Duodenal mucosa (tissue), 2 donors: ENCODE results near the gene ASTN2.
"Not testable (repeated sequence)": the region's sequence is repeated elsewhere in the genome, so short reads cannot be mapped to it uniquely, and the experiment has no call there.

Source experiments
- H3K27ac ChIP-seq: one replicate; pipeline ENCODE4 v1.7.0; 2013; ENCODE audit warnings: low read depth, low read length
- H3K27me3 ChIP-seq, 2 donors: one replicate each; pipeline ENCODE4 v1.7.0; 2013; ENCODE audit warnings: low read length in 2 of 2, control low read depth in 1 of 2; ENCODE audit not compliant: insufficient read depth in 2 of 2, control insufficient read depth in 1 of 2
- H3K36me3 ChIP-seq, 2 donors: one replicate each; pipeline ENCODE4 v1.7.0; 2013; ENCODE audit warnings: low read length in 2 of 2, control low read depth in 1 of 2; ENCODE audit not compliant: insufficient read depth in 2 of 2, control insufficient read depth in 1 of 2
- H3K4me1 ChIP-seq, 2 donors: one replicate each; pipeline ENCODE4 v1.7.0; 2013; ENCODE audit warnings: low read length in 2 of 2, control low read depth in 1 of 2; ENCODE audit not compliant: insufficient read depth in 2 of 2, control insufficient read depth in 1 of 2
- H3K4me3 ChIP-seq, 2 donors: one replicate each; pipeline ENCODE4 v1.7.0; 2013; ENCODE audit warnings: low read length in 2 of 2, low read depth in 1 of 2
- H3K9ac ChIP-seq, 2 donors: one replicate each; pipeline ENCODE4 v1.7.0; 2013; ENCODE audit warnings: low read length in 2 of 2, low read depth in 1 of 2
- H3K9me3 ChIP-seq, 2 donors: one replicate each; pipeline ENCODE4 v1.7.0; 2013; ENCODE audit warnings: low read length in 2 of 2, control low read depth in 1 of 2; ENCODE audit not compliant: control insufficient read depth in 1 of 2

The ASTN2 gene

DNA sequence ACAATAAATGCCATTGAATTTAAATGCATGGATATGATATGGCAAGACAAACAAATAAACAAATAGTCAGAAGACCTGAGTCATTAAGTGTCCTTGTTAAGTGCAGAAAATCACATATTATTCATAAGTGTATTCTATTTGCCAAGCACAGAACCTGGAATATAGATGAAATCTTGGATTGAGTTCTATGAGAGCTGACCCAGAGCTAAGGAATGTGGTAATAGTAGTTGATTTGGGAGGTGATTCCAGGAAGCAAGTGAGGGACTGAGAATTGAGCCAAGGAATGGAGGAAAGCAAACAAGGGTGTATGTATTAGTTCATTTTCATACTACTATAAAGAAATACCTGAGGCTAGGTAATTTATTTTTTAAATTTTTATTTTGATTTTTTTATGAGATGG lies 518.9 kb downstream of the ASTN2 start:
- no peaks in the 10 kb centered on the region for H3K4me1 ChIP-seq
- no peaks in the 10 kb centered on the region for H3K27me3 ChIP-seq
- no peak overlapping the region for H3K4me3 ChIP-seq
- no peaks in the 10 kb centered on the region for H3K36me3 ChIP-seq
- H3K9me3 ChIP-seq: peaks cover 7 to 8% of the 10 kb centered on the region in 2 donors
- no peak overlapping the region for H3K9ac ChIP-seq
- no peak overlapping the region for H3K27ac ChIP-seq

- no peaks in the 10 kb centered on the region for H3K27me3 ChIP-seq
- H3K4me1 ChIP-seq: no peaks in the 10 kb centered on the region
- H3K9ac ChIP-seq: no peak overlapping the region
- no peaks in the 10 kb centered on the region for H3K36me3 ChIP-seq
- H3K27ac ChIP-seq: no peak overlapping the region
- no peaks in the 10 kb centered on the region for H3K9me3 ChIP-seq
- no peak overlapping the region for H3K4me3 ChIP-seq
These were observed 523.4 kb downstream of the ASTN2 start for GRCh38 chr9:116891424-116891823.

DNA sequence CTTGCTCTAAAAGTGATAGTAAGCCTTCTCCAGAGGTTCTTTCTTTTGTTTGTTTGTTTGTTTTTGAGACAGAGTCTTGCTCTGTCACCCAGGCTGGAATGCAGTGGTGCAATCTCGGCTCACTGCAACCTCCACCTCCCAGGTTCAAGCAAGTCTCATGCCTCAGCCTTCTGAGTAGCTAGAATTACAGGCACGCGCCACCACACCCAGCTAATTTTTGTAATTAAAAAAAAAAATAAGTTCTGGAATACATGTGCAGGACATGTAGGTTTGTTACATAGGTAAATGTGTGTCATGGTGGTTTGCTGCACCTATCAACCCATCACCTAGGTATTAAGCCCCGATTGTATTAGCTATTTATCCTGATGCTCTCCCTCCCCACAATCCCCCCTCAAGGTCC lies 526.4 kb downstream of the ASTN2 start:
- H3K4me3 ChIP-seq, H3K9me3 ChIP-seq, H3K4me1 ChIP-seq, H3K27me3 ChIP-seq, H3K9ac ChIP-seq, H3K27ac ChIP-seq, H3K36me3 ChIP-seq: not testable (repeated sequence)

DNA sequence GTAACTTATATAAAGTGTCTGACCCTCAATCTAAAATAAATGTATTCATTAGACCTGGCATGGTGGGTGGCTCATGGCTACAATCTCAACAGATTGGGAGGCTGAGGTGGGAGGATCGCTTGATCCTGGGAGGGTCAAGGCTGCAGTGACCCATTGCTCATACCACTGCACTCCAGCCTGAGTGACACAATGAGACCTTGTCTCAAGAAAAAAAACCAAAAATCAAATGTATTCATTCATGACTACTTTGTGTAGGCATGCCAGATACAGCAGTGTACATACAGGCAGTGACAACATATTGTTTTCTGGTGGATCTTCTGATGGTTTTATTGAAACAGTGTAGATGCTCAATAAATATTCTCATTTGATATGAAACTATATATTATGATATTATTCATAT lies 526.8 kb downstream of the ASTN2 start:
- no peak overlapping the region for H3K9ac ChIP-seq
- H3K36me3 ChIP-seq: no peaks in the 10 kb centered on the region
- H3K4me1 ChIP-seq: no peaks in the 10 kb centered on the region
- H3K27me3 ChIP-seq: no peaks in the 10 kb centered on the region
- no peak overlapping the region for H3K27ac ChIP-seq
- no peak overlapping the region for H3K4me3 ChIP-seq
- H3K9me3 ChIP-seq: no peaks in the 10 kb centered on the region

GRCh38 chr9:116883676-116884075 lies 531.2 kb downstream of the ASTN2 start:
- no peaks in the 10 kb centered on the region for H3K36me3 ChIP-seq
- no peak overlapping the region for H3K4me3 ChIP-seq
- no peaks in the 10 kb centered on the region for H3K9me3 ChIP-seq
- H3K9ac ChIP-seq: no peak overlapping the region
- H3K4me1 ChIP-seq: no peaks in the 10 kb centered on the region
- no peak overlapping the region for H3K27ac ChIP-seq
- no peaks in the 10 kb centered on the region for H3K27me3 ChIP-seq

- no peaks in the 10 kb centered on the region for H3K36me3 ChIP-seq
- H3K9me3 ChIP-seq: peaks cover 20 to 21% of the 10 kb centered on the region in 2 donors
- no peak overlapping the region for H3K27ac ChIP-seq
- no peak overlapping the region for H3K9ac ChIP-seq
- H3K27me3 ChIP-seq: no peaks in the 10 kb centered on the region
- peaks cover 15 to 18% of the 10 kb centered on the region in 2 donors for H3K4me1 ChIP-seq
- no peak overlapping the region for H3K4me3 ChIP-seq
These were observed 537.8 kb downstream of the ASTN2 start for GRCh38 chr9:116877072-116877471.

DNA sequence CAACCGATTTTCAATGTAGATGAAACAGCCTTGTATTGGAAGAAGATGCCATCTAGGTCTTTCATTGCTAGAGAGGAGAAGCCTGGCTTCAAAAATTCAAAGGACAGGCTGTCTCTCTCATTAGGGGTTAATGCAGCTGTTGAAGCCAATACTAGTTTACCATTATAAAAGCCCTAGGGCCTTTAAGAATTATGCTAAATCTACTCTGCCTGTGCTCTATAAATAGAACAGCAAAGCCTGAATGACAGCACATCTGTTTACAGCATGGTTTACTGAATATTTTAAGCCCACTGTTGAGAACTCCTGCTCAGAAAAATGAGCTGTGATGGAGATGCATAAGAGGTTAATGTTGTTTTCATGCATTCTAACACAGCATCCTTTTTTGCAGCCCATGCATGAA lies 539.3 kb downstream of the ASTN2 start:
- Histone ChIP-seq H3K27ac (no peak overlapping the region), H3K4me1 (peaks cover 15 to 18% of the 10 kb centered on the region in 2 donors), H3K36me3 (no peaks in the 10 kb centered on the region), H3K9ac (no peak overlapping the region), H3K9me3 (peaks cover 20 to 21% of the 10 kb centered on the region in 2 donors), H3K27me3 (no peaks in the 10 kb centered on the region), H3K4me3 (no peak overlapping the region)

- H3K9me3 ChIP-seq: peaks cover 20 to 21% of the 10 kb centered on the region in 2 donors
- H3K4me1 ChIP-seq: peaks cover 15 to 18% of the 10 kb centered on the region in 2 donors
- no peak overlapping the region for H3K27ac ChIP-seq
- no peak overlapping the region for H3K9ac ChIP-seq
- peak overlapping the region; percentile 7 to 41 for H3K4me3 ChIP-seq
- no peaks in the 10 kb centered on the region for H3K36me3 ChIP-seq
- no peaks in the 10 kb centered on the region for H3K27me3 ChIP-seq
These were observed 540.6 kb downstream of the ASTN2 start for GRCh38 chr9:116873937-116874914.

- Histone ChIP-seq H3K36me3 (no peaks in the 10 kb centered on the region), H3K4me3 (no peak overlapping the region)
These were observed 541.4 kb downstream of the ASTN2 start for GRCh38 chr9:116873491-116873890.

GRCh38 chr9:116870566-116870965 lies 544.3 kb downstream of the ASTN2 start:
- Histone ChIP-seq H3K9me3 (no peaks in the 10 kb centered on the region), H3K4me3 (no peak overlapping the region), H3K4me1 (peaks cover 22 to 26% of the 10 kb centered on the region in 2 donors), H3K27me3 (no peaks in the 10 kb centered on the region), H3K36me3 (no peaks in the 10 kb centered on the region), H3K9ac (no peak overlapping the region), H3K27ac (no peak overlapping the region)

More at GRCh38 chr9:116873491-116873890, 541.4 kb downstream of the ASTN2 start:
- Histone ChIP-seq H3K27me3 (no peaks in the 10 kb centered on the region), H3K9me3 (peaks cover 20 to 21% of the 10 kb centered on the region in 2 donors), H3K27ac (no peak overlapping the region), H3K4me1 (peaks cover 15 to 20% of the 10 kb centered on the region in 2 donors), H3K9ac (no peak overlapping the region)
